RWPE2 (cell line): ENCODE data around the gene B9D2.
A peak's percentile ranks its signal among the peaks of the same experiment; 100 is the strongest.

ENCODE experiments used
- ATAC-seq: fragments of 200-7000 bp; cut with Tn5 transposase; 3 replicates; pipeline ENCODE4 v1.9.1; 2021; ENCODE audit warnings: low read depth
- DNase-seq: peaks from one replicate; pipeline ENCODE4 v3.0.0-alpha.2; 2020; ENCODE audit warnings: low spot score
- H3K27ac ChIP-seq: fragments of 450-650 bp; 2 replicates; pipeline ENCODE4 v1.5.1; 2017; ENCODE audit warnings: mild to moderate bottlenecking; ENCODE audit not compliant: poor library complexity, severe bottlenecking
- H3K27me3 ChIP-seq: fragments of 250-450 bp; sonication (Bioruptor Pico); 2 replicates; pipeline ENCODE4 v1.5.1; 2021; ENCODE audit warnings: mild to moderate bottlenecking, moderate library complexity; ENCODE audit not compliant: insufficient read depth, poor library complexity, severe bottlenecking
- H3K36me3 ChIP-seq: fragments of 250-450 bp; sonication (Bioruptor Pico); 2 replicates; pipeline ENCODE4 v1.5.1; 2020; ENCODE audit warnings: low read depth, mild to moderate bottlenecking, moderate library complexity
- H3K4me1 ChIP-seq: fragments of 250-450 bp; sonication (Bioruptor Pico); 2 replicates; pipeline ENCODE4 v1.5.1; 2021; ENCODE audit warnings: mild to moderate bottlenecking, moderate library complexity; ENCODE audit not compliant: insufficient read depth, poor library complexity, severe bottlenecking
- H3K4me3 ChIP-seq: fragments of 250-450 bp; sonication (Bioruptor Pico); 2 replicates; pipeline ENCODE4 v1.5.1; 2021; ENCODE audit warnings: mild to moderate bottlenecking, moderate library complexity; ENCODE audit not compliant: severe bottlenecking
- H3K9me3 ChIP-seq: fragments of 250-450 bp; sonication (Bioruptor Pico); 2 replicates; pipeline ENCODE4 v1.5.1; 2021; ENCODE audit warnings: mild to moderate bottlenecking, moderate library complexity; ENCODE audit not compliant: severe bottlenecking
- TF ChIP-seq, protein P1 (sequence below): fragments of 450-650 bp; IDR thresholded peaks from one replicate; pipeline ENCODE4 v1.5.1; 2017; ENCODE audit warnings: mild to moderate bottlenecking, moderate library complexity; ENCODE audit not compliant: poor library complexity, severe bottlenecking

Gene B9D2

GRCh38 chr19:41363753-41364523, at the start of gene B9D2:
Gene B9D2 (minus strand): TSS chr19:41364149. CDS start chr19:41363519, 630 bp downstream.
- Histone ChIP-seq H3K4me1 (peaks cover 19% of the 10 kb centered on the region), H3K9me3 (no peaks in the 10 kb centered on the region), H3K36me3 (no peaks in the 10 kb centered on the region), H3K27me3 (no peaks in the 10 kb centered on the region), H3K4me3 (peak within 1 kb of the TSS; percentile 93), H3K27ac (peak within 1 kb of the TSS; percentile 73)
- peak; percentile 97 for DNase-seq
- TF ChIP-seq, protein P1, sequence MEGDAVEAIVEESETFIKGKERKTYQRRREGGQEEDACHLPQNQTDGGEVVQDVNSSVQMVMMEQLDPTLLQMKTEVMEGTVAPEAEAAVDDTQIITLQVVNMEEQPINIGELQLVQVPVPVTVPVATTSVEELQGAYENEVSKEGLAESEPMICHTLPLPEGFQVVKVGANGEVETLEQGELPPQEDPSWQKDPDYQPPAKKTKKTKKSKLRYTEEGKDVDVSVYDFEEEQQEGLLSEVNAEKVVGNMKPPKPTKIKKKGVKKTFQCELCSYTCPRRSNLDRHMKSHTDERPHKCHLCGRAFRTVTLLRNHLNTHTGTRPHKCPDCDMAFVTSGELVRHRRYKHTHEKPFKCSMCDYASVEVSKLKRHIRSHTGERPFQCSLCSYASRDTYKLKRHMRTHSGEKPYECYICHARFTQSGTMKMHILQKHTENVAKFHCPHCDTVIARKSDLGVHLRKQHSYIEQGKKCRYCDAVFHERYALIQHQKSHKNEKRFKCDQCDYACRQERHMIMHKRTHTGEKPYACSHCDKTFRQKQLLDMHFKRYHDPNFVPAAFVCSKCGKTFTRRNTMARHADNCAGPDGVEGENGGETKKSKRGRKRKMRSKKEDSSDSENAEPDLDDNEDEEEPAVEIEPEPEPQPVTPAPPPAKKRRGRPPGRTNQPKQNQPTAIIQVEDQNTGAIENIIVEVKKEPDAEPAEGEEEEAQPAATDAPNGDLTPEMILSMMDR = no peak
- ATAC-seq = peak; percentile 93

GRCh38 chr19:41412953-41413352, 49.0 kb upstream of the B9D2 start:
- no peaks in the 10 kb centered on the region for H3K9me3 ChIP-seq
- no peak overlapping the region for H3K27ac ChIP-seq
- DNase-seq (no peak), ATAC-seq (no peak)
- TF ChIP-seq, protein P1 = no peak
- H3K27me3 ChIP-seq = no peaks in the 10 kb centered on the region
- no peak overlapping the region for H3K4me3 ChIP-seq
- peaks cover 4% of the 10 kb centered on the region for H3K4me1 ChIP-seq
- H3K36me3 ChIP-seq = peaks cover 8% of the 10 kb centered on the region; the same call in 1 of the 2 replicates

GRCh38 chr19:41411968-41412265, 48.0 kb upstream of the B9D2 start:
- ATAC-seq = no peak
- H3K36me3 ChIP-seq = peaks cover 8% of the 10 kb centered on the region; the same call in 1 of the 2 replicates
- H3K27ac ChIP-seq = no peak overlapping the region
- no peak overlapping the region for H3K4me3 ChIP-seq
- H3K4me1 ChIP-seq = peaks cover 4% of the 10 kb centered on the region
- TF ChIP-seq, protein P1 = no peak
- DNase-seq = no peak
- H3K27me3 ChIP-seq = no peaks in the 10 kb centered on the region
- no peaks in the 10 kb centered on the region for H3K9me3 ChIP-seq

DNA sequence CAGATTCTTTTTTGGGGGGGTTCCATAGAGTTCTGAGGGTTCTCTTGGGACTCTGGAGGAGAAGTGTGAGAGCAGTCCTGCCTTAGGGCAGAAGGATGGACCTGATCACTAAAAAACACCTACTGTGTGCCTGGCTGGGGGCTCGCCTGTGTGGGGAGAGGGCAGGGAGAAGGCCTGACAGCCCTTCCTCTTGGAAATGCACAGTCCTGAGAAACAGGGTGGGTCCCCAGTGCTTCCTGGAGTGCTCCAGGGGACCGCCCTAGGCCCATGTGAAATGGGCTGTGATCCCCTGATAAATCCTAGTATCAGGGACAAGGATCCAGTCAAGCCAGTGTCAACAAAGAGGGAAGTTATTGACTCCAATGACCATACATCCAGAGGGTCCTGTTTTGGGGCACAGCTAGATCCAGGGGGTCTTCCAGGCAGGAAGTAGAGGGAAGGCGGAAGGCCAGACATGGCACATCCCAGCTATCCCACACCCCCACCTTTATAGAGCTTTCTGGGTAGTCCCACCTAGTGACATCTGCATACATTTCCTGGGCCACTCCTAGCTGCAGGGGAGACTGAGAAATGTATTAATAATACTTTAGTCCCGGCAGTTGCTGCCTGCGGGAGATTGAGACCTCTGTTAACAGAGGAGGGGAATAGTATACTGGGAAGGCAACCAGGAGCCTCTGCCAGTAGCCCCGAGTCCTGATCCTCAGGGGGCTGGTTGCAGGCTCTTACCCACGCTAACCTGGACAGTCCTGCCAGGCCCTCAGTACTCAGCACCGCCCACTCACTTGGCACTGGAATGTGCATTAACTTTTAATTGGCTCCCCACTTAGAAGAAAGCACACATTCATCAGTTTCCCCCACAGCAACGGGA, 47.4 kb upstream of the B9D2 start:
- no peak overlapping the region for H3K27ac ChIP-seq

More for the DNA sequence above, 47.4 kb upstream of the B9D2 start:
- no peaks in the 10 kb centered on the region for H3K27me3 ChIP-seq
- TF ChIP-seq, protein P1 = no peak
- no peak for DNase-seq
- H3K9me3 ChIP-seq = no peaks in the 10 kb centered on the region
- no peak for ATAC-seq
- H3K36me3 ChIP-seq = peaks cover 8% of the 10 kb centered on the region; the same call in 1 of the 2 replicates
- H3K4me3 ChIP-seq = no peak overlapping the region
- peaks cover 4% of the 10 kb centered on the region for H3K4me1 ChIP-seq
